Astrocyte (in vitro differentiated cells and primary cell): ENCODE results near the gene FAM131B.

Experiments
- EZH2 ChIP-seq: IDR thresholded peaks from 2 replicates; pipeline ENCODE4 v1.6.1; 2012; ENCODE audit warnings: mild to moderate bottlenecking, low read length, inconsistent platforms; ENCODE audit not compliant: insufficient read depth
- TF ChIP-seq, protein P1 (sequence below): IDR thresholded peaks from 2 replicates; pipeline ENCODE4 v1.5.1; 2011; ENCODE audit warnings: low read depth, mild to moderate bottlenecking, inconsistent platforms, low read length, moderate library complexity; ENCODE audit not compliant: insufficient read depth

DNA sequence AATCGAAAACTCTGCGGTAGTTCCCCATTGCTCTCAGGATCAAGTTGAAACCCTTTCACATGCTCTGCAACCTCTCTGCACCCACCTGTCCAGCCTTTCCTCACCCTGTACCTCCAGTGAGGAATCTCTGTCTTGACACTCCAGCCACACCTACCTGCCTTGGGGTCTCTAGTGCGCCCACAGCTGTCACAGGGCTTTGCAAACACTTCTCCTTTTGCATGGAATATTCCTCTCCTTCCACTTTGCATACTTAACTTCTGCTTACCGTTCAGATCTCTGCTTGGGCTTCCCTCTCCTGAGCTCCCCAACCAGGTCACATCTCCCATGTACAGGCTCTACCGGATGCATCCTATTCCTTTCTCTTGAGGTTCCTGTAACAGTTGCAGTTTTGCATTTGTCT, 12.0 kb upstream of the FAM131B start:
- TF ChIP-seq, protein P1, sequence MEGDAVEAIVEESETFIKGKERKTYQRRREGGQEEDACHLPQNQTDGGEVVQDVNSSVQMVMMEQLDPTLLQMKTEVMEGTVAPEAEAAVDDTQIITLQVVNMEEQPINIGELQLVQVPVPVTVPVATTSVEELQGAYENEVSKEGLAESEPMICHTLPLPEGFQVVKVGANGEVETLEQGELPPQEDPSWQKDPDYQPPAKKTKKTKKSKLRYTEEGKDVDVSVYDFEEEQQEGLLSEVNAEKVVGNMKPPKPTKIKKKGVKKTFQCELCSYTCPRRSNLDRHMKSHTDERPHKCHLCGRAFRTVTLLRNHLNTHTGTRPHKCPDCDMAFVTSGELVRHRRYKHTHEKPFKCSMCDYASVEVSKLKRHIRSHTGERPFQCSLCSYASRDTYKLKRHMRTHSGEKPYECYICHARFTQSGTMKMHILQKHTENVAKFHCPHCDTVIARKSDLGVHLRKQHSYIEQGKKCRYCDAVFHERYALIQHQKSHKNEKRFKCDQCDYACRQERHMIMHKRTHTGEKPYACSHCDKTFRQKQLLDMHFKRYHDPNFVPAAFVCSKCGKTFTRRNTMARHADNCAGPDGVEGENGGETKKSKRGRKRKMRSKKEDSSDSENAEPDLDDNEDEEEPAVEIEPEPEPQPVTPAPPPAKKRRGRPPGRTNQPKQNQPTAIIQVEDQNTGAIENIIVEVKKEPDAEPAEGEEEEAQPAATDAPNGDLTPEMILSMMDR, result no peak
- no peak for TF ChIP-seq EZH2
